Coronary artery (tissue), 2 donors: ENCODE results near the gene IRX3.

Experiments used
- DNase-seq: peaks from one replicate; pipeline ENCODE4 v3.0.0-alpha.2; 2017; ENCODE audit warnings: low spot score
- H3K27ac ChIP-seq, 2 donors: fragments of 200-600 bp; sonication (generic); one replicate each; pipeline ENCODE4 v1.5.1; 2016 to 2019
- H3K4me3 ChIP-seq: fragments of 200-600 bp; sonication (generic); 2 replicates; pipeline ENCODE4 v1.5.1; 2016; ENCODE audit warnings: mild to moderate bottlenecking, moderate library complexity
- TF ChIP-seq, protein P1 (sequence below): fragments of 200-600 bp; sonication (generic); IDR thresholded peaks from one replicate; pipeline ENCODE4 v1.5.1; 2019; ENCODE audit warnings: antibody characterized with exemption

The IRX3 gene

GRCh38 chr16:54242199-54242598 is 44.4 kb downstream of the IRX3 start:
- DNase-seq: peak; percentile 26
- TF ChIP-seq, protein P1, sequence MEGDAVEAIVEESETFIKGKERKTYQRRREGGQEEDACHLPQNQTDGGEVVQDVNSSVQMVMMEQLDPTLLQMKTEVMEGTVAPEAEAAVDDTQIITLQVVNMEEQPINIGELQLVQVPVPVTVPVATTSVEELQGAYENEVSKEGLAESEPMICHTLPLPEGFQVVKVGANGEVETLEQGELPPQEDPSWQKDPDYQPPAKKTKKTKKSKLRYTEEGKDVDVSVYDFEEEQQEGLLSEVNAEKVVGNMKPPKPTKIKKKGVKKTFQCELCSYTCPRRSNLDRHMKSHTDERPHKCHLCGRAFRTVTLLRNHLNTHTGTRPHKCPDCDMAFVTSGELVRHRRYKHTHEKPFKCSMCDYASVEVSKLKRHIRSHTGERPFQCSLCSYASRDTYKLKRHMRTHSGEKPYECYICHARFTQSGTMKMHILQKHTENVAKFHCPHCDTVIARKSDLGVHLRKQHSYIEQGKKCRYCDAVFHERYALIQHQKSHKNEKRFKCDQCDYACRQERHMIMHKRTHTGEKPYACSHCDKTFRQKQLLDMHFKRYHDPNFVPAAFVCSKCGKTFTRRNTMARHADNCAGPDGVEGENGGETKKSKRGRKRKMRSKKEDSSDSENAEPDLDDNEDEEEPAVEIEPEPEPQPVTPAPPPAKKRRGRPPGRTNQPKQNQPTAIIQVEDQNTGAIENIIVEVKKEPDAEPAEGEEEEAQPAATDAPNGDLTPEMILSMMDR: no peak
- Histone ChIP-seq H3K27ac (no peak overlapping the region), H3K4me3 (no peak overlapping the region)

GRCh38 chr16:54241525-54241924 is 45.1 kb downstream of the IRX3 start:
- TF ChIP-seq, protein P1: no peak
- DNase-seq: peak; percentile 40

GRCh38 chr16:54240271-54241129 is 46.1 kb downstream of the IRX3 start:
- DNase-seq: peak; percentile 19
- no peak overlapping the region for H3K4me3 ChIP-seq
- TF ChIP-seq, protein P1: no peak
- peak overlapping the region; percentile 19 to 39 for H3K27ac ChIP-seq

More at GRCh38 chr16:54241525-54241924, 45.1 kb downstream of the IRX3 start:
- H3K4me3 ChIP-seq: no peak overlapping the region
- no peak overlapping the region for H3K27ac ChIP-seq

DNA sequence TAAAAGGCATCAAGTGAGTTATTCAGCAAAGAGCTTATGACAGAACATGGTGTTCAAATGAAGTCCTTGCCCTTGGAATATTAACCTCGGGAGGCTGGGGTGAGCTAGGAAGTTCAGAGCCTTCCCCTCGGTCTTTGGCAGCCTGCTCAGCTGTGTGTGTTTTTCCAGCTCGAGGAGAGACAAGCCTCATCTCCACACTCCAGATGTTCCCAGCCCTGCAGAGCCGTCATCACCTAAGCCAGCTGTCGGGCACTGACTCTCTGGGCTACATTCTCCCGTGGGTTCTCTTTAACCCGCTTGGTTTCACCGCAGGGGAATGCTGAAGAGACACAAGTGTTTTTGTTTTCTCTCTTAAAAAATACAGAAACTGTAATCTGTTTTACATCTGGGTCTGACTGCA is 47.1 kb downstream of the IRX3 start:
- Histone ChIP-seq H3K27ac (peak overlapping the region in 1 of 2 donors; percentile 19), H3K4me3 (no peak overlapping the region)
- TF ChIP-seq, protein P1: no peak
- DNase-seq: peak; percentile 45

- Histone ChIP-seq H3K27ac (no peak overlapping the region), H3K4me3 (no peak overlapping the region)
- DNase-seq: no peak
- TF ChIP-seq, protein P1: no peak
Measured at GRCh38 chr16:54236773-54237172, 49.8 kb downstream of the IRX3 start.

- TF ChIP-seq, protein P1: no peak
- no peak for DNase-seq
- H3K4me3 ChIP-seq: no peak overlapping the region
- no peak overlapping the region for H3K27ac ChIP-seq
Measured at GRCh38 chr16:54233615-54234014, 53.0 kb downstream of the IRX3 start.
